Endodermal cell (in vitro differentiated cells): Measurements from ENCODE around the gene TEX54. TPM values are rescaled to one million over a fixed set of nuclear protein-coding genes. Genes with fewer than 3 reads are reported as not detected.
A peak's percentile ranks its signal among the peaks of the same experiment; 100 is the strongest.

Experiments used
- DNase-seq: peaks from one replicate; pipeline ENCODE4 v3.0.0-alpha.2; 2017
- H3K27ac ChIP-seq: 2 replicates; pipeline ENCODE4 v1.5.1; 2013; ENCODE audit warnings: mild to moderate bottlenecking, low read depth, low read length, moderate library complexity
- H3K27me3 ChIP-seq: 2 replicates; pipeline ENCODE4 v1.6.1; 2013; ENCODE audit warnings: mild to moderate bottlenecking, low read length, moderate library complexity; ENCODE audit not compliant: insufficient read depth, control insufficient read depth, poor library complexity, severe bottlenecking
- H3K36me3 ChIP-seq: 2 replicates; pipeline ENCODE4 v1.7.0; 2013; ENCODE audit warnings: mild to moderate bottlenecking, low read length, moderate library complexity; ENCODE audit not compliant: control insufficient read depth, insufficient read depth
- H3K4me1 ChIP-seq: one replicate; pipeline ENCODE4 v1.7.0; 2013; ENCODE audit warnings: low read length; ENCODE audit not compliant: control insufficient read depth, insufficient read depth
- H3K4me3 ChIP-seq: 2 replicates; pipeline ENCODE4 v1.5.1; 2013; ENCODE audit warnings: mild to moderate bottlenecking, low read length, moderate library complexity
- H3K9ac ChIP-seq: 2 replicates; pipeline ENCODE4 v1.6.1; 2013; ENCODE audit warnings: mild to moderate bottlenecking, low read length, moderate library complexity; ENCODE audit not compliant: poor library complexity, severe bottlenecking; ENCODE audit errors: extremely low read depth
- H3K9me3 ChIP-seq: 2 replicates; pipeline ENCODE4 v1.6.1; 2013; ENCODE audit warnings: mild to moderate bottlenecking, low read length, moderate library complexity; ENCODE audit not compliant: control insufficient read depth
- H3K27ac Mint-ChIP-seq: 2 replicates; pipeline ENCODE4 v1.8.0; 2020; ENCODE audit warnings: mixed read lengths
- H3K27me3 Mint-ChIP-seq: 2 replicates; pipeline ENCODE4 v1.8.0; 2021; ENCODE audit warnings: mild to moderate bottlenecking, mixed read lengths; ENCODE audit not compliant: insufficient read depth
- H3K36me3 Mint-ChIP-seq: 2 replicates; pipeline ENCODE4 v1.8.0; 2020; ENCODE audit warnings: low read depth, mixed read lengths
- H3K4me1 Mint-ChIP-seq: 2 replicates; pipeline ENCODE4 v1.8.0; 2020; ENCODE audit warnings: mixed read lengths
- H3K4me3 Mint-ChIP-seq: 2 replicates; pipeline ENCODE4 v1.8.0; 2020; ENCODE audit warnings: mild to moderate bottlenecking, moderate library complexity, mixed read lengths
- H3K9me3 Mint-ChIP-seq: 2 replicates; pipeline ENCODE4 v1.8.0; 2020; ENCODE audit warnings: mild to moderate bottlenecking, mixed read lengths
- CTCF ChIP-seq: fragments of 200-600 bp; sonication (generic); conservative IDR thresholded peaks from 2 replicates; pipeline ENCODE4 v1.5.0; 2021; ENCODE audit warnings: antibody characterized with exemption, mild to moderate bottlenecking
- WGBS, 2 experiments: methylation state at CpG; one replicate each; pipeline versions ENCODE4 v1.1.5 to v1.1.7; 2013; ENCODE audit warnings: missing lambda C conversion rate in 2 of 2, mixed read lengths in 1 of 2; ENCODE audit not compliant: insufficient coverage in 1 of 2, insufficient read length in 1 of 2; 5-methylcytosine and 5-hydroxymethylcytosine counted together
- long read RNA-seq, 4 experiments: library from polyadenylated mRNA in 2 of 4; library from RNA in 1 of 4; library from capped mRNA in 1 of 4; stranded (forward) in 3 of 4; unstranded in 1 of 4; transcript quantifications; one replicate each; pipeline ENCODE4 v2.0.0, GENCODE V29; 2020 to 2021; ENCODE audit warnings: inconsistent platforms in 1 of 4
- polyA plus RNA-seq, 2 experiments: library from polyadenylated mRNA; stranded (reverse); fragments of 50-300 nt; gene quantifications; one replicate each; pipeline ENCODE4 v1.2.3, GENCODE V29; 2013
- total RNA-seq, 2 donors: library from RNA; stranded (reverse); fragmentation: NEBNext Ultra II Directional in 1 of 2; extraction: Animal tissue kit (Norgen Biotek cat#: 25700) in 1 of 2; gene quantifications; 2 replicates in 1 of 2; 3 replicates in 1 of 2; pipeline ENCODE4 v1.2.1, GENCODE V29; 2021

The TEX54 gene
- not detected for total RNA-seq
- polyA plus RNA-seq (2013, experiment 1 of 2) = not detected
- not detected for polyA plus RNA-seq (2013, experiment 2 of 2)
- long read RNA-seq, experiment 1 = 0 reads
- long read RNA-seq, experiment 2 = 0 reads
- long read RNA-seq, experiment 3 = 0 reads
- long read RNA-seq, experiment 4 = 0 reads

GRCh38 chr11:62832336-62833234 lies at the start of gene TEX54:
Gene TEX54 (minus strand): TSS chr11:62832841.
- peaks cover 49% of the 10 kb centered on the region for H3K36me3 ChIP-seq
- H3K4me1 Mint-ChIP-seq = peaks cover 20% of the 10 kb centered on the region
- peak within 1 kb of the TSS; percentile 96 for H3K9ac ChIP-seq
- peak within 1 kb of the TSS; percentile 99 for H3K4me3 Mint-ChIP-seq
- H3K27ac Mint-ChIP-seq = peak within 1 kb of the TSS; percentile 100
- peaks cover 40% of the 10 kb centered on the region for H3K36me3 Mint-ChIP-seq
- peaks cover 2% of the 10 kb centered on the region for H3K4me1 ChIP-seq
- no peaks in the 10 kb centered on the region for H3K27me3 ChIP-seq
- peak within 1 kb of the TSS; percentile 98 for H3K4me3 ChIP-seq
- peak within 1 kb of the TSS; percentile 97 for H3K27ac ChIP-seq
- no peak for TF ChIP-seq CTCF
- no peaks in the 10 kb centered on the region for H3K27me3 Mint-ChIP-seq
- DNase-seq = no peak
- H3K9me3 Mint-ChIP-seq = no peaks in the 10 kb centered on the region
- WGBS, 2 experiments = 4 to 19% methylated on average over 22 to 40 of the region's 40 CpGs
- no peaks in the 10 kb centered on the region for H3K9me3 ChIP-seq

DNA sequence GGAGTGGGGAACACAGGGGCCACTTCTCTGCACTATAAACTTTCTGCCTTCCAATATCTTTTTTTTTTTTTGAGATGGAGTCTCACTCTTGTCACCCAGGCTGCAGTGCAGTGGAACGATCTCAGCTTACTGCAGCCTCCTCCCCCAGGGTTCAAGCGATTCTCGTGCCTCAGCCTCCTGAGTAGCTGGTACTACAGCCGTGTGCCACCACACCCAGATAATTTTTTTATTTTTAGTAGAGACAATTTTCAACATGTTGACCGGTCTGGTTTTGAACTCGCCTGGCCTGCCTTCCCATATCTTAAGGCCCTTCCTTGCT lies 49.7 kb upstream of the TEX54 start:
- WGBS, 2 experiments = 74 to 80% methylated on average over 3 to 6 of the region's 6 CpGs
- Histone ChIP-seq H3K4me3 (peak overlapping the region; percentile 95), H3K36me3 (peaks cover 72% of the 10 kb centered on the region), H3K27me3 (no peaks in the 10 kb centered on the region), H3K9me3 (no peaks in the 10 kb centered on the region), H3K27ac (peak overlapping the region; percentile 98), H3K9ac (peak overlapping the region; percentile 99), H3K4me1 (peaks cover 11% of the 10 kb centered on the region)
- DNase-seq = no peak
- H3K4me3 Mint-ChIP-seq = peak overlapping the region; percentile 98
- TF ChIP-seq CTCF = no peak
- H3K4me1 Mint-ChIP-seq = peaks cover 51% of the 10 kb centered on the region
- no peaks in the 10 kb centered on the region for H3K9me3 Mint-ChIP-seq
- peaks cover 74% of the 10 kb centered on the region for H3K36me3 Mint-ChIP-seq
- no peaks in the 10 kb centered on the region for H3K27me3 Mint-ChIP-seq
- H3K27ac Mint-ChIP-seq = peak overlapping the region; percentile 100

GRCh38 chr11:62881579-62882430 lies 49.2 kb upstream of the TEX54 start:
- Histone ChIP-seq H3K4me1 (peaks cover 13% of the 10 kb centered on the region), H3K36me3 (peaks cover 72% of the 10 kb centered on the region), H3K9ac (peak overlapping the region; percentile 99), H3K9me3 (no peaks in the 10 kb centered on the region), H3K4me3 (peak overlapping the region; percentile 95), H3K27me3 (no peaks in the 10 kb centered on the region), H3K27ac (peak overlapping the region; percentile 98)
- H3K4me1 Mint-ChIP-seq = peaks cover 53% of the 10 kb centered on the region
- H3K9me3 Mint-ChIP-seq = no peaks in the 10 kb centered on the region
- no peaks in the 10 kb centered on the region for H3K27me3 Mint-ChIP-seq
- H3K36me3 Mint-ChIP-seq = peaks cover 73% of the 10 kb centered on the region
- no peak for DNase-seq
- peak overlapping the region; percentile 98 for H3K4me3 Mint-ChIP-seq
- 0 to 8% methylated on average over 5 to 18 of the region's 21 CpGs for WGBS, 2 experiments
- H3K27ac Mint-ChIP-seq = peak overlapping the region; percentile 100
- TF ChIP-seq CTCF = no peak
